GM18508 (cell line): Measurements from ENCODE around the gene CFAP100.

Experiments used
- ATAC-seq: cut with Tn5 transposase; IDR thresholded peaks from one replicate; pipeline ENCODE4 v1.9.1; 2021; ENCODE audit warnings: moderate number of reproducible peaks; ENCODE audit not compliant: insufficient read depth, unreplicated experiment

CFAP100 gene

DNA sequence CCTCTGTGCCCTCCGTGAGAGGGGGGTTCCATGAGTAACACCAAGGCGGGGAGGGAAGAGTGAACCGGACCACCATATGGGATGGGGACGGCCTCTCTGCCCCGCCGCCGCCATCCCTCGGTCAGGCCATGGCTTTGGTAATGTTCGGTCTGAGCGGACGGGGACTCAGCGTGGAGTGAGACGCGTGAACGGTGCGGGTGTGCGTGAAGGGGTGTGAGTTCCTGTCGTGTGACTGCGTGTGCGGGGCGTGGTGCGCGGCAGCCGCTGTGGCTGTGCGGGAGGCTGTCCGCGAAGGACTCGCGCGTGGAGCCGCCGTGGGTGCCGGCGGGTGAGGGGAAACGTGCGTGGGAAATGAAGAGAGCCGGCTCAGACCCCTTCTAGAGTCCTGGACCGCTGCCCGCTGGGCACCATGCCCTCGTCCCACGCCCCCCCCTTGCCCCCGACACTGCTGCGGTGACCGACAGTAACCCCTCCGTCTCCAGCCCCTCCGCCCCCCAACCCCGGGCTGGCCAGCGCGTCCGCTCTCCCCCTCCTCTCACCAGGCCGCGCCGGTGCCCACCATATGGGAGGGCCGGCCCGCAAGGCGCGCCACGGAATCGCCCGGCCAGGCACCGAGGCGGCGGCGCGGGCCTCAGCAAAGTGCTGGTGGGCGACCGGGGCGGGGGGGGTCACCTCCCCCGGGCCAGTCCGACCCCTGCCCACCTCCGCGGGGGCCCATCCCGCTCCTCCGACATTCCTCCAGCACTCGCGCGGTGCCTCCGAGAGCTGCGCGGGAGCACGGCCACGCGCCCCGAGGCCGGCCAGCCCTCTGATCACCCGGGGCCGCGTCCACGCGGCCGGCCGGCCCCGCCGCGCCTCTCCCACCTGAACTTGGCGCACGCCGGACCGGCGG lies 38.1 kb upstream of the CFAP100 start:
- ATAC-seq = no peak

DNA sequence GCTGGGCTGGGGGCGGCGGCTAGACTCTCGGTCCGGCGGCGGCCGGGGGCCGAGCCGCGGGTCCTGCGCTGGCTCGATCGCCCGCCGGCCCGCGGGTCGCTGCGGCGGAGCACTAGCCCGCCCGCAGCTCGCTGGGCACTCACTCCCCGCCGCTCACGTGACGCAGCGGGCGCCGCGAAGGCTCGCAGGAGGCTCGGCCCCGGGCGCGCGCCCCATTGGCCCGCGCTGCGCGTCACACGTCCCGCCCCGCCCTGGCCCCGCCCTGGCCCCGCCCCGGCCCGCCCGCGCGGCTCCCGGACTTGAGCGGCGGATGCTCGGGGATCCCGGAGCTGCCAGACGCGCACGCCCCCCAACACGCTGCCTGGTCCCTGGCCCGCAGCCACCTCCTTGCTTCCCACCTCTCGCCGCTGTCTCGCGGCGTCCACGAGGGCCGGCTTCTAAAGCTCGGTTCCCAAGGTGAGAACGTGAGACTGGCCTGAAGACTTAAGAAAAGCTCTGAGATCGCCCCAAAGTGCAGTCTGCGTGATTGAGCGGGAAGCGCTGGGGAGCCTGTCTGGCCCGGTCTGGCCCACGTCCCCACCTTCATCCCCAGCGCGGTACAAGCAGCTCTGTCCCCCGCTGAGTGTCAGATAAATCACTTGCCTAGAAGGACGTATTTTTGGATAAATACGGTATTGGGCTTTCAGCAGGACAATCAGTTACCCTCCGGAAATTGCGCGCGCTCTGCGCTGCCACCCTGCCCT lies 37.2 kb upstream of the CFAP100 start, which contains the start of gene KLF15:
TSS of gene KLF15 (minus strand) at position 114 of the 743 bp plus-strand sequence. CDS start 4,486 bp downstream, outside the sequence.
- ATAC-seq = no peak

DNA sequence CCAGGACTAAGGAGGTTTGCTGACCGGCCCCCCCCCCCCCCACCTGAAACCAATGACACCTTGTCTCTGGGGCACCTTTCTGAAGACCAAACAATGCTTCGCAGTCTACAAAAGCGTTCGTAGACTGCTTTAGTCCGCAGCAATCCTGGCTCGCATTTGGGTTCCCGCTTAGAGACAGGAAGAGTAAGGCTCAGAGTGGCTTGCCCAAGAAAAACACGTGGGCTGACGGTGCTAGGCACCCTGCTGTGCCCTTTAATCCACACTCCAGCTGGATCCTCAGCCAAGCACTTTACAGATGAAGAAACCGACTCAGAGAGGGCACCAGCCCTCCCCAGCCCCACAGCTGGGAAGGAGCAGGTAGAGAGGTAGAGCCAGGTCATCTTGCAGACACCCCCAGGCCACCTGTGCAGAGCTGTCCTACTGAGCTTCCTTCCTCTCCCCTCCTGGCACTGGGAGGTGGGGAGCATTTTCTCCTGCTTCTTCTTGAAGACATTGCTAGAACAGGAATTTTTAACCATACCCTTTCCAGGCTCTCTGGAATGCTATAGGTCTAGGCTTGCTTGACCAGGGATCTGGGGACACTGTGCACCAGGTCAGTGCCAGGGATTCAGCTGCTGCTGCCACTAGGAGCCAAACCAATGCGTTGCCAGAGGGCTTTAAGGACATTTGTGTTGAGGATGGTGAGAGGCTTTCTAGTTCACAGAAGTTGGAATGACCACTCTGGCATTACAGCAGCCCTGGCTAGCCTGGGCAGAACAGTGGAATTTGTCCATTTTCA lies 36.5 kb upstream of the CFAP100 start:
- no peak for ATAC-seq

DNA sequence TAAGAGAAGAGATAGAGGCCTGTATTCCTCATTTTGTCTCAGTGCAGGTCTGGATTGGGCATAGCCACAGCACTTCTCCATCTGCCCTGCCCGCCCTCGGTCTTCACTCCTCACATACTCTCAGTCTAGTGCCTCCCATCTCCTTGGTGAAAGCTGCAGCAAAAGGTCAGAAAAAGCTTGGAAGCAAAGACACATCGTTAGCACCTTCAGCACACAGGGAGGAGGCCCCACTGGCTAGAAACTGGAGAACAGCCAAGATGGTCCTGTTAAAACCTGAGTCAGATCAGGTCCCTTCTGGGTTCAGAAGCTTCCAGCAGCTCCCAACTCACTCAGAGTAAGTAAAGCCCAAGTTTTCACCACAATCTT lies 35.9 kb upstream of the CFAP100 start:
- no peak for ATAC-seq

DNA sequence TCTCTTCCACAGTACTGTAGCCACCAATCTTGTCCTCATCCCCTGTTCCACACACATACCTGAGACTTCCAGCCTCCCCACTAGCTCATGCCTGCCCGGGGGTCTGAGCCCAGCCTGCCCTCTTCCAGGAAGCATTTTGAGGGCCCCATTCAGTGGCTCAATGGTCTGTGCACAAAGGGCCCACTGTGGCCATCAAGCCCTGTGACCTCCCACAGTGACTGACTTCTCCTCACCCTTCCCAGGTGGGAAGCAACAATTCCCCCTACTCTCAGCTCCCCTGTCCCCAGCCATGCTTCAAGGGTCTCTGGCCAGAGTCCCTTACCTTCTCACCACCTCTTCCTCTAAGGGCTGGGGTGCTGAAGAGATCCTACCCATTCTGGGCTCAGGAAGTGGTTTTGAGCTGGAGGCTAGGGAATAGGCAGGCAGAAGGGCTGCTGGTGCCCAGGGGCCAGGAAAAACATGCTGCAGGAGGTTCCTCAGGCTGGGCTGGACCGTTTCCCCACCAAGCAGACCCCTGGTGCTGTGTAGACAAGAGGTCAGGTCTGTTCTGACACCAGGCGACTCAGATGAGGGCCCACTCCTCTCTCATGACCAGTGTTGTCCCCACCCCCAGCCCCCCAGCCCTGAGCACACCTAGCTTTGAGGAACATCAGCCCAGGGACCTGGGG lies 34.5 kb upstream of the CFAP100 start:
- no peak for ATAC-seq

DNA sequence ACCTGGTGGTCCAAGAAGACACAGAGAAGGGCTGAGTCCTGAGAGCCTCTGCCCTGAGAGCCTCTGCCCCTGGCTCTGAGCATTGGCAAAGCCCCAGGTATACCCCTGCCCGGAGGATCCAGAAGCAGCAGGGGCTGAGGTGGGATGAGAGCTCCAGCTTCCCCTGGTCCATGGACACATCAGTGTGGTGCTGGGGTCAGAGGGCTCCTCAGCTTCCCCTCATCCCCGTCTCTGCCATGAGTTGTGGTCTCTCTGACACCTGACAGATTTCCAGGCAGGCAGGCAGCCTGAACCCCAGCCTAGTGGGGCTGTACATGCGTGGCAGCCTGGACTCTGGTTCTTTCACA lies 34.0 kb upstream of the CFAP100 start:
- ATAC-seq = no peak

DNA sequence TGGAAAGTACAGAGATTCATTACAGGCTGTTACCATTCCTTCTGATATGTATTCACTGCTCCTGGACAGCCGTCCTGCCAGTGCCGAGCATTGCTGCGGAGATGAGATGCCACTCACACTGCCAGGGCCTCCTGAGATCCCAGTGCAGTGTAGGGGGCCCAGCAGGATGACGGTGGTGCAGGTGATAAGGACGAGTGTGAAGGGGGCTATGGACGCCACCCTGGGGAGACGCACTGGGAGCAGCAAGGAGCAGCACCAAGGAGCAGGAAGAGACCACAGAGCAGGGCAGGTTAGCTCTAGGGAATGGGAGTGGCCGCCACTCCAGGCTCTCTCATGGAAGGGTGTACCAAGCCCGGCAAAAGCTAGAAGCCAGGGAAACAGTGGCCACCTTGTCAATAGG lies 33.5 kb upstream of the CFAP100 start:
- ATAC-seq = no peak

DNA sequence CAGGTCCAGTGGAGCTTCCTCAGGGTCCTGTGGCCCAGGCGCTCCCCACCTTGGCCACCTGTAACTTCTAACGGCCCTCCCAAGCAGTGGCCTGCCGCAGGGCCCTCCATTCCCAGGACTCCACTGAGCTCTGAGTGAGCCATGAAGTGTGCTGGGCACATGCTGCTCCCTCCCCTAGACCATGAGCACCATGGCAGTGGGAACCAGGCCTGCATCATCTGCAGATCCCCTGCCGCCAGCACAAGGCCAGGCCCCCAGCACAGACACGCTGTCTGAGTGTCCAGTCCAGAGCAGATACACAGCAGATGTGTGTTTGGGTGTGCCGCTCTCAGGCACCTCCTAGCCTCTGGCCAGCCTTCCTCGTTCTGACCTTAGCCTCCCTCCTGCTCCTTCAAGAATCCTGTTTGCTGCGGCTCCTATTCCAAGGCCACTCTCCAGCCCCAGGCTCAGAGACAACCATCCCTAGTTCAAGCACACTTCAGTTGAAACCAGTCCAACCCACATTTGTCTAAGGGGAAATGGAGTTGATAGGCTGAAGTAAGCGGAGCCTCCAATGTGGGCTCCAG lies 30.5 kb upstream of the CFAP100 start:
- no peak for ATAC-seq

DNA sequence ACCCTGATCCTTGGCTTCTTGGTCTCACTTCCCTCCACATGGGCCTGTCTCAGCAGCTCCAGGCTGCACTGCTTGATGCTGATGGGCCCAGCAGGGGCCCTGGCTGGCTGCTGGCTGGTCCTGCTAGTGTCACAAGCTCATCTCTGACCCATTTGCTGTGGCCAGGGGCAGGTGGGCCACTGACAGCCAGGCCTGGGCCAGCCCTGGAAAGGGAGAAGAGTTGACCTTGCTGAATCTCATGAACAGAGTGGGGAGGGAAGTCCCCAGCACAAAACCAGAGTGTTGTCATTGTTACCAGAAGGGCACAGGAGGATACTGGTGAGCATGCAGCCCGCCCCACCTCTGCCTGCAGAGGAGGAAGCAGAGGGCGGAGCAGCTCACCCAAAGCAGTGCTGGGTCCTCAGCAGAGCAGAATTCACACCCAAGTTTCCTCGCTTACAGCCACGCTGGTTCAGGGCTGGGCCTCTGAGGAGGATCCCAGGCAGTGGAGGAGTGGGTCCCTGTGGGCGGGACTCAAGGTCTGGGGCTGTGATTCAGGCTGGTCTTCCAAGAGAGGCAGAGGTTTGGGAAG lies 29.9 kb upstream of the CFAP100 start:
- ATAC-seq = no peak

DNA sequence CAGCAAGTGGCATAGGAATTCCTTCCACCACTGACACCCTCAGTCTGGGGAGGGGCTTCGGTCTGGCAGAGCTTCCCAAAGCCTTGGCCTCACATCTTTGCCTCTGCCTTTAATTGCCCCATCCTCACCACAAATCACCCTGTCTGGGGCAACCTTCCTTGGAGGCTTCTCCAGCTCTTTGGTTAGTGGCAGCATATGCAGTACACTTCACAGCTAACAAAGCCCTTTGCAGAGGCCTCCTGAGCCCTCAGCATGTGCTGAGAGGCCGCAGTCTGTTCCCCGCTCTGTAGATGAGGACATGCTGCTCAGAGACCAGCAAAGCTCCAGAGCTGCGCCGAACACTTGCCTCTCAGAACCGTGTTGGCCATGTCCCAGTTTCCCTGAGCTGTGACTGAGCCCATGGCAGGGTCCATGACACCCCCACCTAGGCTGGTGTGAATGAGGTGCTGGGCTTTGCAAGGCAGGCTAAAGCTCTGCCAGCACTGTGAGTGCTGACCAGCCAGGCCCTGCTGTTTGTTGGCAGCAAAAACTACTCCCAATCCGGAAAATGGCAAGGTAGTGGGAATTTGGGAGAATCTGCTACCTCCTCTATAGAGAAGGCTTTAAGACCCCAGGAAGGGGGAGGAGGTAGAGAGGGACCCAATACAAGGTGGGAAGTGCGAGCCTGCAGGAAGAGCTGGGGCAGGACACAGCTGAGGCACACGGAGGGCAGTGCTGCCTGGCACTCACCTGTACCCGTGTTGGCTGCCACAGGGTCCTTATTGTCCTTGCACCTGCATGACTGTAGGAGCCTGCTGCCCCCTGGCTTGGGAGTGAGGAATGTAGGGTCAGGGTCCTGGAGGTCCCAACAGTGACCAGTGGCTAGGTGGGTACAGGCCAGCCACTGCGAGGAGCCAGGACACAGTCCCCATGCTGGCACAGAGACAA lies 29.1 kb upstream of the CFAP100 start:
- ATAC-seq = no peak

DNA sequence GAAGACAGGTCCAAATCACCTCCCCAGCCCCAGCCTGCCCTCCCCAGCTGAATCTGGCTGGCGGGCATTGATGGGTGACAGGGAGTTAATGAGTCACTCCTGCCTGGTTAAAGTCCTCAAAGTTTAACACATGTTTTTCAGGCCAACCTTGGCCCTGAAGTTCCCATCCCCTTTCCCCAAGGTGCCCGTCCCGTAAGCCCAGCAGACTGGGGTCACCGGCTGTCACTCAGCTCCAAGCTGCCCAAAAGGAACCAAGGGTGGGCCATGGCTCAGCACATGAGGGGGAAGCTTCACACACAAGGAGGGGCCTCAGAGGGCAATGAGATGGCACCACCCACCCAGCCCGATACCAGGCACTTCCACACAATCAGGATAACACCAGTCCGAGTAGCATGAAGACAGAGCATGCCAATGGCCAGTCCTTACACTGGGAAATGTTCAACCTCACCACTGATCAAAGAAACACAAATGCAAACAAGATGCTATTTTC lies 27.3 kb upstream of the CFAP100 start:
- no peak for ATAC-seq

DNA sequence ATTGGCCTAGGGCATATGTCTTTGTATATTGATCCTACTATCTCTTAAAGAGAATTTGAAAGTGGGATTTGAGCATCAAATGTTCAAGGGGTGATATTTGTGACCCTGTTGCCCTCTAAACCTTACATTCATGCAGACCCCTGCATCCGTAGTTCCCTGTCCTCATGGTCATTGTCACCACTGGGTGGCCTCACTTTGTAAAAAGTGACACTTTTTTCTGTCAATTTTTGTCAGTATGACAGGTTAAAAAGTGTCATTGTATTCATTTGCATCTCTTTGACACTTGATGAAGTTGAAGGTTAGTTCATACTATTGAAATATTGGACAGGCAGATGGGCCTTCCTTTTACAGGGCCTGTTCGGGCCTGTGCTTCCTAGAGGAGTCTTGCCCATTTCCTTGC lies 25.2 kb upstream of the CFAP100 start:
- ATAC-seq = no peak

DNA sequence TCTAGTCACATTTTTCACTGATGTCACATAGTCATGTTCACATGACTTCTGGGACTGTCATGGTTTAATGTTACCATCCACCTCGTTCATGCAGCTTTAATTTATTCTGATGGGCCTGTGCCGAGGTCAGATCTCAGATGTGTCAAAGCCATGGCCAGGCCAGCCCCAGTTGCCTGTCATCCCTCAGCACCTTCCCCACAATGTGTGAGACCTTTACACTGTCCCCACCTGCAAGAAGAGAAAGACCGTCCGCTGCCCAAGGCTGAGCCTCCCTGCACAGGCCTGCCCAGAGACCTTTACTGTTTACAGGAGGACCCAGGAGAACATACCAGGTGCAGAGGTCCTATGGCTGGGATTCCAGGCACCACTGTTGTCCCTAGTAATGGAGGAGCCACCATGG lies 24.7 kb upstream of the CFAP100 start:
- ATAC-seq = no peak

DNA sequence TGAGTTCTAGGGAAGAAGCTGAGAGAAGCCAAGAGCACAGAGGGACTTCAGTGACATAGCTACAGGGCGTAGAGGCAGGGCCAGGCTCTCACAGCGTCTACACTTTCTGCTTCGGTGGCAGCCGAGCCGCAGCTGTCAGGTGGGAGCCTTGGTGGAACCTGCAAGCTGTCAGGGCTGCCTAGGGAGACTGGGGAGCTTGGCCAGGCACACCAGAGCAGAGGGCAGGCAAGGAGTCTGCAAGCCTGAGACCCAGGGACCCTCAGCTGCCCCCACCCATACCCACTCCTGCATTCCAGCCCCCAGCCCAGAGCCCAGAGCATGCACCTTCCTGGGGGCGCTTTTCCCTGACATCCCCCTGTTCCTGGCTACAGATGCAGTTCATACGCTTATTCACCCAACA lies 24.1 kb upstream of the CFAP100 start:
- ATAC-seq = no peak

DNA sequence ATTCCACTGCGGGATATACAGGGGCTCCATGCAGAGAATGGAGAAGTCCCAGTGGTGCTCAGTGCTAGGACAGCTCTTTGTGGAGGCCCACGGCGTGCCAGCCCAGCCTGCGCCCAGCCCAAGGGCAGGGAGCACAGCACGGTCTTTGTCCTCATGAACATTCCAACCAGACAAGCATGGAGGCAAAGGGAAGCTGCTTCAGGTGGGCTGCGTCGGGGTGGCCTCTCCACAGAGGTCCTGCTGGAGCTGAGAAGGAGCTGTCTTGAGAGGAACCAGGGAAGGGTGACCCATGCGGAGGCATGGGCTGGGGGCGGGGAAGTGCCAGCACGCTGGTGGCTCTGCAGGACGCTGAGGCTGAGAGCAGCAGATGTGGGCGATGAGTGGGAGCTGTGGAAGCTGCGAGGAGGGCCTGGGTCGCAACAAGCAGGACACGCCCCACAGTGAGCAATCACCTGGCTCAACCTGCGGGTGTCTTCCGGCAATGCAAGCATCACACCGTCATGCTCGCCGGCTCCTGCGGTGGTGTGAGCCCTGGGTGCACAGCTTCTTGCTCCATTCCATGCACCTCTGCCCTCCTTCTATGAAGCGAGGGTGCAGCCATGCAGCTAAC lies 23.5 kb upstream of the CFAP100 start:
- ATAC-seq = no peak

DNA sequence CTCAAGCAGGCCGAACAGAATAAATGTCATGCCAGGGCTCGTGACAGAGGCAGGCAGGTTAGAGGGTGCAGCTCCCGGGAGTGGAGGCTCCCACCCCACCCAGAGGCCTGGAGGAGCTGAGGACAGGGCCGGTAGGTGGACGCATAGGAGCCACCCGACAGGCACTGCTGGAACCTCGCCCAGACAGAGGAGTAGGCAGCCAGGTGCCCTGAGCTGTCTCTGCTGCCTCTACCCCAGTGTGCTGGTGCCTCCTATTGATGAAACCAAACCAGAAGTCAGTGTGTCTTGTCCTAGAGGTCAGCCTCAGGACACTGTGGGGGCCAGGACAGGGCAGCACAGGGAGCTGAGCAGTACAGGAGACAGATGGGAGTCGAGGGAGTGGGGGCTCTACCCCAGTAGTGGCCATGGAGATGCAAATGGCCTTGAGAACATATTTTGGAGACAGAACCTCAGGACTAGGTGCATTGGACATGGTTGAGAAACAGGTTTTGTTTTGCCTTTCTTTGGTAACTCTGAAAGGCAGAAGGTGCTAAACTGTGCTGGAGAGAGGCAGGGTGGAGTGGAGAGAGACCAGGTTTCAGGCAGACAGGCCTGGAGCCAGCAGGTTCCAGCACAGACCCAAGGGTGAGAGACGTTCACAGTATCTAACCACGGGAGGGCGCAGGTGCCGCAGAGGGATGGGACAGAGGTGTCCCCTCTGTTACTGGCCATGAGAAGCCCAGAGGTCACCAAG lies 22.1 kb upstream of the CFAP100 start:
- ATAC-seq = no peak

DNA sequence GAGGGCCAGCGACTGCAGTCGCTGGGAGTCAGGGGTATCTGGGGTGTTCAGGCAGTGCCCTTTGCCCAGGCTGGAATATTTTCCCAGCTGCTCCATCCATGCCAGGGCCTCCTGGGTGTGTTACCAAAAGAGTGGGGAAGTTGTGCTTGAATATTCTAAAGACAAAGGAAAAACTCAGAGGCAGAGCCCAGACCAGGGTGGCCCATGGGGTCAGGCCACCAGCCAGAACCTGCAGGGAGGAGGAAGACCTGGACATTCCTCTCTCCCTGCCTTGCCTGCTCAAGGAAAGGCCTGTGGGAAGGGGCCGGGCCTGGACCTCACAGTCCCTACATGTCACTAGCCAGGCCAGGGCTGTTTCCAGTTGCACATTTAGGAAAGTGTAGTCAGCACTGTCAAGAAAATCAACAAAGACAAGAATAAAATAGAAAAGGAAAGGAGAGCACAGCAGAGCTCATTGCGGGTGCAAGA lies 21.5 kb upstream of the CFAP100 start:
- ATAC-seq = no peak
